ENCODE results near the gene TENM4. TPM values are rescaled to one million over a fixed set of nuclear protein-coding genes. Genes with fewer than 3 reads are reported as not detected.

TENM4 gene
- total and polyA plus RNA-seq, 2 of the 8 experiments (the other 6 are each of a cell fraction or from before 2014, with no cell fraction given) = 3.5 to 7.2 TPM

DNA sequence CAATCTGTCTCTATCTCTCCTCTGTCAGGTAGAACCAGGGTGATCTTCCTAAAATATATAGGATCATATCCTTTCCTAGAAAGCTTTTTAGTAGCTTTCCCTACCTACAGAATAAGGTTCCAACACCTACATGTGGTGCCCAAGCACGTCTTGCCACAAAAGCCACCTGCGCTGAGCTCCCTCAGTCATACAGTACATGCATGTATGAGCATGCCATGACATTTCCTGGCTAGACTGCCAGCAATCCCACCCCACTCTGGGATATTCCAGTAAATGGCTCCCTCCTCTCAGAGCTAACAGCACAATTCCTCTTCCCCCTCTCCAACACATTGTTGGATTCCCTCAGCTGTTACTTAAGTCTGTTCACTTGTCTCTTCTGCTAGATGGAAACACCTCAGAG, 398.0 kb downstream of the TENM4 start:
- Histone ChIP-seq H3K23me2 (ENCODE audit: low read depth, low read length) (no peaks in the 10 kb centered on the region), H3K4me2 (ENCODE audit: insufficient read depth in 1 of 2, low read depth in 2 of 2, low read length in 2 of 2) (no peak overlapping the region), H3K56ac (replicated peaks; ENCODE audit: insufficient read length, low read depth, low read length) (no peak overlapping the region), H3K23ac (ENCODE audit: insufficient read length) (no peak overlapping the region), H4K5ac (ENCODE audit: insufficient read length, low read depth, low read length) (no peak overlapping the region), H3K4me1 (replicated peaks in 1 of 4; ENCODE audit: control insufficient read depth in 3 of 4, insufficient read depth in 4 of 4, low read length in 3 of 4) (no peaks in the 10 kb centered on the region), H2BK120ac (replicated peaks; ENCODE audit: low read depth, low read length) (no peak overlapping the region), H3K79me1 (ENCODE audit: low read depth, low read length) (no peaks in the 10 kb centered on the region), H4K20me1 (replicated peaks in 1 of 2; ENCODE audit: control insufficient read depth in 1 of 2, insufficient read depth in 2 of 2, low read length in 2 of 2) (no peaks in the 10 kb centered on the region), H3K27me3 (replicated peaks in 1 of 4; ENCODE audit: control insufficient read depth in 3 of 4, extremely low read depth in 1 of 4, insufficient read depth in 3 of 4, low read length in 3 of 4) (no peaks in the 10 kb centered on the region), H3K79me2 (ENCODE audit: control insufficient read depth in 1 of 2, insufficient read depth in 2 of 2, low read length in 2 of 2) (no peaks in the 10 kb centered on the region), H2AFZ (ENCODE audit: low read length) (no peak overlapping the region), H3K4ac (replicated peaks; ENCODE audit: insufficient read length, low read depth, low read length) (no peak overlapping the region), H4K91ac (replicated peaks; ENCODE audit: insufficient read length, low read length) (no peak overlapping the region), H2BK5ac (ENCODE audit: low read depth, low read length) (no peak overlapping the region), H3K4me3 (ENCODE audit: extremely low read depth in 1 of 4, insufficient read depth in 2 of 4, low read depth in 3 of 4, low read length in 4 of 4) (no peak overlapping the region), H4K8ac (ENCODE audit: extremely low read depth, insufficient read depth, low read length) (no peak overlapping the region), H3K14ac (ENCODE audit: insufficient read length) (no peak overlapping the region), H2AK5ac (ENCODE audit: low read depth, low read length) (no peak overlapping the region), H3K9me3 (ENCODE audit: insufficient read depth in 2 of 2, low read depth in 1 of 2, low read length in 1 of 2) (no peaks in the 10 kb centered on the region), H2BK12ac (ENCODE audit: low read depth, low read length) (no peak overlapping the region), H2BK20ac (ENCODE audit: low read length) (no peak overlapping the region), H3K9ac (replicated peaks in 1 of 4; ENCODE audit: extremely low read depth in 1 of 4, low read depth in 3 of 4, low read length in 3 of 4) (no peak overlapping the region), H2BK15ac (ENCODE audit: low read length) (no peak overlapping the region), H3K18ac (ENCODE audit: extremely low read depth, low read length) (no peak overlapping the region), H3K36me3 (ENCODE audit: control insufficient read depth in 2 of 4, insufficient read depth in 4 of 4, low read length in 3 of 4) (no peaks in the 10 kb centered on the region), H3K27ac (ENCODE audit: low read depth, low read length) (no peak overlapping the region)
- ChIA-PET POLR2A (ENCODE audit: partially characterized antibody) (no interaction called here), CTCF (ENCODE audit: partially characterized antibody) (interaction anchor here (0.6 to 1.2 kb wide), 5 partner anchors 13 to 242 kb away, joined by 3 to 4 read pairs (median 3); no protein-coding TSS in a partner anchor)
- WGBS, 2 experiments (ENCODE audit: extremely low coverage in 1 of 2, insufficient coverage in 1 of 2, insufficient read length in 1 of 2, insufficient replicate concordance in 2 of 2, low coverage in 1 of 2, low lambda C conversion rate in 2 of 2, missing lambda C conversion rate in 1 of 2) = 92% methylated on average over 2 of the region's 2 CpGs; no CpG with 5 or more reads in 1 of the 2 experiments
- TF ChIP-seq BCL11A (IDR thresholded peaks at IDR 0.05; ENCODE audit: low read depth in 2 of 2, low read length in 2 of 2) = no peak
- TF ChIP-seq GTF2F1 (IDR thresholded peaks at IDR 0.05; ENCODE audit: borderline replicate concordance, low read depth, low read length) = no peak
- TF ChIP-seq SAP30 (IDR thresholded peaks at IDR 0.05; ENCODE audit: insufficient read depth, insufficient replicate concordance, low read length) = no peak
- TF ChIP-seq, protein P1, sequence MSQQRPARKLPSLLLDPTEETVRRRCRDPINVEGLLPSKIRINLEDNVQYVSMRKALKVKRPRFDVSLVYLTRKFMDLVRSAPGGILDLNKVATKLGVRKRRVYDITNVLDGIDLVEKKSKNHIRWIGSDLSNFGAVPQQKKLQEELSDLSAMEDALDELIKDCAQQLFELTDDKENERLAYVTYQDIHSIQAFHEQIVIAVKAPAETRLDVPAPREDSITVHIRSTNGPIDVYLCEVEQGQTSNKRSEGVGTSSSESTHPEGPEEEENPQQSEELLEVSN (IDR thresholded peaks at IDR 0.05) = no peak
- no peak for TF ChIP-seq POU5F1 (IDR thresholded peaks at IDR 0.05; ENCODE audit: low read depth, low read length)
- TF ChIP-seq SP4 (IDR thresholded peaks at IDR 0.05; ENCODE audit: low read length) = no peak
- no peak for TF ChIP-seq TCF12 (IDR thresholded peaks at IDR 0.05; ENCODE audit: low read depth, low read length)
- no peak for TF ChIP-seq CEBPB (IDR thresholded peaks at IDR 0.05; ENCODE audit: low read depth, low read length)
- no peak for TF ChIP-seq CHD1 (IDR thresholded peaks at IDR 0.05; ENCODE audit: low read depth, low read length)
- TF ChIP-seq, protein P2, sequence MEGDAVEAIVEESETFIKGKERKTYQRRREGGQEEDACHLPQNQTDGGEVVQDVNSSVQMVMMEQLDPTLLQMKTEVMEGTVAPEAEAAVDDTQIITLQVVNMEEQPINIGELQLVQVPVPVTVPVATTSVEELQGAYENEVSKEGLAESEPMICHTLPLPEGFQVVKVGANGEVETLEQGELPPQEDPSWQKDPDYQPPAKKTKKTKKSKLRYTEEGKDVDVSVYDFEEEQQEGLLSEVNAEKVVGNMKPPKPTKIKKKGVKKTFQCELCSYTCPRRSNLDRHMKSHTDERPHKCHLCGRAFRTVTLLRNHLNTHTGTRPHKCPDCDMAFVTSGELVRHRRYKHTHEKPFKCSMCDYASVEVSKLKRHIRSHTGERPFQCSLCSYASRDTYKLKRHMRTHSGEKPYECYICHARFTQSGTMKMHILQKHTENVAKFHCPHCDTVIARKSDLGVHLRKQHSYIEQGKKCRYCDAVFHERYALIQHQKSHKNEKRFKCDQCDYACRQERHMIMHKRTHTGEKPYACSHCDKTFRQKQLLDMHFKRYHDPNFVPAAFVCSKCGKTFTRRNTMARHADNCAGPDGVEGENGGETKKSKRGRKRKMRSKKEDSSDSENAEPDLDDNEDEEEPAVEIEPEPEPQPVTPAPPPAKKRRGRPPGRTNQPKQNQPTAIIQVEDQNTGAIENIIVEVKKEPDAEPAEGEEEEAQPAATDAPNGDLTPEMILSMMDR (IDR thresholded peaks at IDR 0.05; ENCODE audit: control extremely low read depth in 1 of 3, insufficient read depth in 1 of 3, low read depth in 1 of 3, low read length in 3 of 3) = no peak
- TF ChIP-seq BACH1 (IDR thresholded peaks at IDR 0.05; ENCODE audit: low read length) = no peak
- FAIRE-seq (no peak), DNase-seq (ENCODE audit: low read depth in 1 of 2, low spot score in 2 of 2) (no peak)
